ENCODE results near the gene MSANTD4.
"Not testable (repeated sequence)": the region's sequence is repeated elsewhere in the genome, so short reads cannot be mapped to it uniquely, and the experiment has no call there.

MSANTD4 gene

DNA sequence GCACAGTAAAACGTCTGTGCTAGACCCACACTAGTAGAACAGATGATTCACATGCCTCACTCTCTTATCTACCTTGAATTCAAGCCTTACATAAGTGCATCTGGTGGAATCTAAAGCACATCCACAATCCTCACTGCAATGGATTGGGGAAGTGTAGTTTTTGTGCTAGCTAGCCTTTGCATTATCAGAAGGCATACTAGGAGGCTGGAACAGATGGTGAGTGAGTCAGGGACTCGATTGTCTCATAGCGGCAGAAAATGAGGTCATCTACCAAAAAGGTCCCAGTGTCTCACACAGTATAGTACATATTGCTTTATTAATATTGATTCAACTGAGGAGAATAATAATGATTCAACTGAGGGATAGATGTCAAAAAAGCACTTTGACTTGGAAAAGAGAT, 9.3 kb downstream of the MSANTD4 start:
- DNase-seq = no peak

DNA sequence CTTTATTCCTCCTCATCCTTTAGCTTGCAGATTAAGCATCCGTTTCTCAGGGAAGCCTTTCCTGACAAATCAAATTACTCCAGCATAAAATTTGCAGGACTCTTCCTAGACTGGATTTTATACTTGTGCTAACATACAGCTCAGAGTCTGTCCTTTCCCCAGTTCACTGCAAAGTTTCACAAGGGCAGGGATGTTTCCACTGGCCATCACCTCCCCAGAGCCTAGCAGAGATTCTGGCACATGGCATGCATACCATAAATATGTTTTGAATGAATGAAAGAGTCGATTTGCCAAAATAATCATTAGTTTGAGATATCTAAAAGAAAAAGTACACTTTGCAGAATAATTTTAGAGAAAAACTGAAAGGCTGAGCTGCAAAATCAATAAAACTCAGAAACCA, 10.6 kb downstream of the MSANTD4 start:
- no peak for DNase-seq

- not testable (repeated sequence) for DNase-seq
These were observed 18.9 kb downstream of the MSANTD4 start for GRCh38 chr11:106003094-106003493.

DNA sequence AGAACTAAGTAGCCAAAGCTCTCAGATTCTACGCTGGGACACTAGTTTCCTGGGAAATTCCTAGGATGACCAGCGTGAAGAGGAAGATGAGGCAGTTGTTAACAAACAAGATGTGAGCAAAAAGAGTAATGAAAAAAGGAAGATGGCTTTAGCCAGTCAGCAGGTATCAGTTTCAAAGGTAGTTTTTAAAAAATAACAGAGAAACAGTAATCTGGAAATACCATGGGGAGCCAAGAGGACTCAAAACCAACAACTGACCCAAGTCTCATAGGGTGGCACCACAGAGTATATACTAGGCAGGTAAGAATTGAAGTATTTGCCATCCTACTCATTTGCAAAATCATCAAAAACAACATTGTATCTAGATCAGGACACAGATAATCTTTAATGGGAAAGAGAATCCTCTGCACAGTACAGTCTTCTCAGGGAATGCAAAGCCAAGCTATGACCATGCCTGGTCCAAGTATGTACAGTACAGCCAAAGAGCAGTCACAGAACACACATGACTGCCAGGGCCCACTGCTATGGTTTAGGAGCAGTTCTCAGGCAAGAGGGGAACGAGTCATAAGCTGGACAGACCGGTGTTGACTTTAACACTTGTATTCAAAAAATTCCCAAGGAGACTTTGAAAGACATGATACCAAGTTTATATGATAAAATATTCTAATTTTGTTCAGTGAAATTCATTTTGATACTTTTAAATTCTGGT, 20.6 kb downstream of the MSANTD4 start:
- DNase-seq = no peak

- DNase-seq = no peak
These were observed 30.2 kb downstream of the MSANTD4 start for GRCh38 chr11:105991888-105992287.

DNA sequence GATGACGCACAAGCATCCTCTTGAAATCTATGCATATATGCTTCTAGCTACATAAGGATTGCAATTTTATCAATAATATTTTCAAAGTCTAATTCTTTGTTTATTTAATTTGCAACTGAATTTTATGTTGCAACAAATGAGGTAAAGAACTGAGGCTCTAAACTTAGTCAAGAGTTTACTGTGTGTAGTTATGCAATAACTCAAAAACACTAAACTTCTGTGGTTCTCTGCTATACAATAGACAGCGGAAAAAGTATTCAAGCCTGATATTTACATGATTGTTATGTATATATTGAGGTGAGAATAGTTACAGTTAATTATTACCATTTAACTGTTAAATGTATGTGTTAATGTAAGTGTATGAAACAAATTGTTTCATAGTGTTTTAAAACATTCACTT, 32.9 kb downstream of the MSANTD4 start:
- no peak for DNase-seq

GRCh38 chr11:105988197-105988596, 33.8 kb downstream of the MSANTD4 start:
- no peak for DNase-seq

DNA sequence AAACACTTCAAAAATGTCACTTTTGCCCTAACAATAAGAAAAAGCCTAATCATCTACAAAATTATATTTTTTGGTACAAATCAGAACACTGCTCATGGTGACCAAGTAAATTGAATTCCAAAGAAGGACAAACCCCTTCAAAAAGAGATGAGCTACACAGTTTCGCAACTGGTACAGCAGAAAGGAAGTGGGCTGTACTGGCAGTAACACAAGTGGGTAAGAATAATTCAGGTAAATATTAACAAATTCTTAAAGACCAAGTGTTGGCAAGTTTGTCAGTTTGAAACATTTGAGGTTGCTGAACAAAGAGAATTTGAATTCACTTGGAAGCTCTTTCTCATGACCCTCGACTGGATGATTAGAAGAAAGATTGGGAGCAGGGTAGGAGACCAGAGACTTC, 35.5 kb downstream of the MSANTD4 start:
- no peak for DNase-seq

DNA sequence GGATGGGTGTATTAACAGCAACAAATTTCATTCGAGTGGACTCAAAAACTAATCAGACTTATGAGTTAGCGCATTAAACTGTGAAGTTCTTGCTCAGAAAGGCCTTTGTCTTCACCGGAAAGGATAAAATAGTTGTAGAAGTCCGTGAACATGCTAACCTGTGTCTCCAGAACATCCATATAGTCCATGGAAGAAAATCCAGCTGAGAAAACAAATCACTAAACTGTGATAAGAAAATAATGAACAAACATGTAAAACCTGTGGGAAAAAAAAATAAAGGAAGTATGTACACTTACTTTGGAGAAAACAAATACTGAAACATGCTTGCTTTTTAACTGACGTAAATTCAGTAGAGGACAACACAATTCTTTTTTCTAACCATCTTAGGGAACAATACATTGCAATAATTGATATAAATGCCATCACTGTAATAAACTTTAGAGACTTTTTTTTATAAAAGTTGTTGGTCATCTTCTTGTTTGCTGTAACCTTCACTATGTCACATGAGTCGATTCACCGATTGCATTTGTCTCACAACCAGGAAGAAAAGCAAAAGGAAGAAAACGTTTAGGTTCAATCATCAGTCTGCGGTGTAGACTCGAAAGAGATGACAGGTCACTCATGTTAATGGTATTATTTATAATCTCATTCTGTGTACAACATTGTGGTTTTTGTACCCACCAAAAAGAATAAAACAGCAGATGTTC, 41.9 kb downstream of the MSANTD4 start:
- DNase-seq = no peak

GRCh38 chr11:105975128-105975527, 46.9 kb downstream of the MSANTD4 start:
- DNase-seq = no peak

DNA sequence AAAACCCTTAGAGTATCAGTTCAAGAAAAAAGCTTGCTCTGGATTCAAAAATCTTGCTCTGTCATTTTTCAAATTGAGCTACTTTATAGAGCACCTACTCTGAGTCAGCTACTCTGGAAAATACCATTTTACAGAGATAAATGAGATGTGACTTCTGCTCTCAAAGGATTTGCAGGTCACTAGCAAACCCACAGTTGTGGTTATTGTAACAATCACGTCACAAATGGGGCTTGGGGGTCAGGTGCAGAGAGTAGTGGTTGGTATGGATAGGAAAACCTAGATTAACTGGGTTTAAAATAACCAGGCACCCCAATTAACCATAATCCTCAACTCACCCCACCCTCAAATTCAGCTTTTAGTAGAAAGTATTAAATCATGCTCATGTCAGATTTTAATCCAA, 52.3 kb downstream of the MSANTD4 start:
- DNase-seq = no peak

GRCh38 chr11:105968021-105968697, 53.9 kb downstream of the MSANTD4 start:
- DNase-seq = no peak

- DNase-seq = no peak
These were observed 61.5 kb downstream of the MSANTD4 start for GRCh38 chr11:105960252-105961245.
